Endothelial cell of umbilical vein (primary cell): ENCODE results near the gene DPH2. TPM values are rescaled to one million over a fixed set of nuclear protein-coding genes. Genes with fewer than 3 reads are reported as not detected.

Experiments used
- BruUV-seq: library from RNA; stranded (reverse); fragments of 400-500 nt; replicated peaks from 2 replicates; lab custom pipeline; 2021; lab: Mats Ljungman, UMichigan
- CTCF ChIA-PET: fragments of 300-600, 350-600 bp; sonication (Branson Sonifier 250); formaldehyde crosslinking; loops from one replicate; lab custom pipeline; 2021; ENCODE audit warnings: antibody characterized with exemption, inconsistent platforms; lab: Charles Lee
- POLR2A ChIA-PET: fragments of 300-600, 350-600 bp; sonication (Branson Sonifier 250); formaldehyde crosslinking; loops from one replicate; lab custom pipeline; 2021; ENCODE audit warnings: antibody characterized with exemption, inconsistent platforms; lab: Charles Lee
- DNase-seq: peaks from one replicate; pipeline ENCODE4 v3.0.0-alpha.2; 2011; ENCODE audit warnings: low read depth, low spot score
- FAIRE-seq: peaks from 2 replicates; lab custom pipeline; 2011; peaks lifted over from hg19 to GRCh38; lab: Jason Lieb, UNC
- H2AFZ ChIP-seq: 2 replicates; pipeline ENCODE4 v1.6.0; 2012; ENCODE audit warnings: low read depth, low read length, control low read depth, inconsistent platforms
- H3K27ac ChIP-seq: 2 replicates; pipeline ENCODE4 v1.5.1; 2011; ENCODE audit warnings: low read depth, mild to moderate bottlenecking, control low read depth, low read length, moderate library complexity; ENCODE audit not compliant: insufficient read depth
- H3K27me3 ChIP-seq, 2 experiments: 2 replicates each; pipeline versions ENCODE4 v1.6.0 to v1.6.1; 2011; ENCODE audit warnings: low read length in 2 of 2, mixed read lengths in 1 of 2; ENCODE audit not compliant: control insufficient read depth in 2 of 2, insufficient read depth in 2 of 2
- H3K36me3 ChIP-seq, 2 experiments: 2 replicates in 1 of 2; 3 replicates in 1 of 2; pipeline ENCODE4 v1.5.1; 2011; ENCODE audit warnings: low read length in 2 of 2, mild to moderate bottlenecking in 1 of 2, moderate library complexity in 1 of 2; ENCODE audit not compliant: control insufficient read depth in 2 of 2, insufficient read depth in 2 of 2; ENCODE audit errors: extremely low read depth in 1 of 2
- H3K4me1 ChIP-seq: 3 replicates; pipeline ENCODE4 v1.5.1; 2011; ENCODE audit warnings: mild to moderate bottlenecking, low read length; ENCODE audit not compliant: control insufficient read depth, insufficient read depth; ENCODE audit errors: extremely low read depth
- H3K4me2 ChIP-seq: 2 replicates; pipeline ENCODE4 v1.6.1; 2011; ENCODE audit warnings: low read length, control low read depth, mixed read lengths; ENCODE audit not compliant: insufficient read depth
- H3K4me3 ChIP-seq, 3 experiments: fragments of 200-600 bp in 1 of 3; sonication (generic), shearing (Covaris generic) in 1 of 3; replicated peaks in 1 of 3; 2 replicates each; pipeline ENCODE4 v1.5.1; 2011 to 2016; ENCODE audit warnings: control low read depth in 3 of 3, low read length in 3 of 3, mild to moderate bottlenecking in 2 of 3, inconsistent platforms in 1 of 3, low read depth in 1 of 3, moderate library complexity in 1 of 3; ENCODE audit not compliant: insufficient read depth in 1 of 3
- H3K79me2 ChIP-seq: 2 replicates; pipeline ENCODE4 v1.6.0; 2012; ENCODE audit warnings: low read length, inconsistent platforms; ENCODE audit not compliant: control insufficient read depth, insufficient read depth
- H3K9ac ChIP-seq: replicated peaks from 2 replicates; pipeline ENCODE3; 2011; ENCODE audit warnings: low read length, control low read depth; ENCODE audit not compliant: insufficient read depth; ENCODE audit errors: extremely low read depth
- H3K9me1 ChIP-seq: replicated peaks from 3 replicates; pipeline ENCODE4 v1.6.0; 2011; ENCODE audit warnings: mild to moderate bottlenecking, low read length; ENCODE audit not compliant: control insufficient read depth, insufficient read depth; ENCODE audit errors: extremely low read depth
- H3K9me3 ChIP-seq: replicated peaks from 2 replicates; pipeline ENCODE4 v1.5.1; 2012; ENCODE audit warnings: low read length, inconsistent platforms; ENCODE audit not compliant: control insufficient read depth, insufficient read depth
- H4K20me1 ChIP-seq: replicated peaks from 2 replicates; pipeline ENCODE3; 2011; ENCODE audit warnings: mild to moderate bottlenecking, low read length; ENCODE audit not compliant: control insufficient read depth, insufficient read depth; ENCODE audit errors: extremely low read depth
- EZH2 ChIP-seq: IDR thresholded peaks from 2 replicates; pipeline ENCODE4 v1.6.1; 2012; ENCODE audit warnings: borderline replicate concordance, low read depth, mild to moderate bottlenecking, moderate library complexity, low read length, inconsistent platforms; ENCODE audit not compliant: severe bottlenecking
- FOS ChIP-seq: IDR thresholded peaks from 2 replicates; pipeline ENCODE4 v1.6.1; 2011; ENCODE audit warnings: mild to moderate bottlenecking, low read length, moderate library complexity, borderline replicate concordance; ENCODE audit not compliant: insufficient read depth
- GATA2 ChIP-seq: IDR thresholded peaks from 2 replicates; pipeline ENCODE4 v1.7.0; 2011; ENCODE audit warnings: low read depth, mild to moderate bottlenecking, moderate library complexity, mixed read lengths, low read length; ENCODE audit not compliant: insufficient read length, insufficient read depth
- JUN ChIP-seq: IDR thresholded peaks from 2 replicates; pipeline ENCODE4 v1.6.1; 2011; ENCODE audit warnings: borderline replicate concordance, low read depth; ENCODE audit not compliant: insufficient read length, insufficient read depth
- MYC ChIP-seq: IDR thresholded peaks from one replicate; pipeline ENCODE4 v1.6.1; 2011; ENCODE audit warnings: mild to moderate bottlenecking, low read depth, low read length
- POLR2A ChIP-seq: IDR thresholded peaks from 2 replicates; pipeline ENCODE4 v1.6.1; 2012; ENCODE audit warnings: low read depth, mild to moderate bottlenecking, control low read depth, low read length
- POLR2AphosphoS5 ChIP-seq: IDR thresholded peaks from 2 replicates; pipeline ENCODE4 v1.6.1; 2012; ENCODE audit warnings: low read depth, mild to moderate bottlenecking, control low read depth, low read length, moderate library complexity; ENCODE audit not compliant: insufficient read depth
- dilution Hi-C: fragments of 300-500 bp; cut with MboI; formaldehyde crosslinking; loops from one replicate; pipeline ENCODE4 v1.15.0; 2019; ENCODE audit warnings: low sequenced_read_pairs; ENCODE audit not compliant: extremely low pct_ligation_motif_present
- intact Hi-C: fragments of 100-400 bp; cut with micrococcal nuclease; formaldehyde crosslinking; loops from one replicate; pipeline ENCODE4 v1.10.0; 2022
- polyA plus RNA-seq, 4 experiments: library from polyadenylated mRNA; depleted of rRNA in 3 of 4; stranded (reverse) in 3 of 4; unstranded in 1 of 4; fragments of >200 nt; gene quantifications; 2 replicates each; pipeline versions ENCODE4 v1.2.1 to v1.2.3, GENCODE V29; 2011 to 2012; ENCODE audit warnings: missing spikeins in 1 of 4
- total RNA-seq: library from RNA; stranded (reverse); gene quantifications from 2 replicates; pipeline ENCODE4 v1.2.3, GENCODE V29; 2021
- TF ChIP-seq, protein P1 (sequence below), 2 donors: IDR thresholded peaks; 1 replicate in 1 of 2; 2 replicates in 1 of 2; pipeline ENCODE4 v1.5.1; 2011; ENCODE audit warnings: low read length in 2 of 2, mild to moderate bottlenecking in 2 of 2, moderate library complexity in 2 of 2, control low read depth in 1 of 2, inconsistent platforms in 1 of 2, low read depth in 1 of 2; ENCODE audit not compliant: insufficient read depth in 1 of 2; ENCODE audit errors: extremely low read depth in 1 of 2
- TF ChIP-seq, protein P2 (sequence below): IDR thresholded peaks from 2 replicates; pipeline ENCODE4 v1.6.1; 2011; ENCODE audit not compliant: insufficient read depth, insufficient read length

DPH2 gene
- total and polyA plus RNA-seq, 2 donors (not counting 3 experiments of a cell fraction or from before 2014, with no cell fraction given): 28.1 to 59.1 TPM

DNA sequence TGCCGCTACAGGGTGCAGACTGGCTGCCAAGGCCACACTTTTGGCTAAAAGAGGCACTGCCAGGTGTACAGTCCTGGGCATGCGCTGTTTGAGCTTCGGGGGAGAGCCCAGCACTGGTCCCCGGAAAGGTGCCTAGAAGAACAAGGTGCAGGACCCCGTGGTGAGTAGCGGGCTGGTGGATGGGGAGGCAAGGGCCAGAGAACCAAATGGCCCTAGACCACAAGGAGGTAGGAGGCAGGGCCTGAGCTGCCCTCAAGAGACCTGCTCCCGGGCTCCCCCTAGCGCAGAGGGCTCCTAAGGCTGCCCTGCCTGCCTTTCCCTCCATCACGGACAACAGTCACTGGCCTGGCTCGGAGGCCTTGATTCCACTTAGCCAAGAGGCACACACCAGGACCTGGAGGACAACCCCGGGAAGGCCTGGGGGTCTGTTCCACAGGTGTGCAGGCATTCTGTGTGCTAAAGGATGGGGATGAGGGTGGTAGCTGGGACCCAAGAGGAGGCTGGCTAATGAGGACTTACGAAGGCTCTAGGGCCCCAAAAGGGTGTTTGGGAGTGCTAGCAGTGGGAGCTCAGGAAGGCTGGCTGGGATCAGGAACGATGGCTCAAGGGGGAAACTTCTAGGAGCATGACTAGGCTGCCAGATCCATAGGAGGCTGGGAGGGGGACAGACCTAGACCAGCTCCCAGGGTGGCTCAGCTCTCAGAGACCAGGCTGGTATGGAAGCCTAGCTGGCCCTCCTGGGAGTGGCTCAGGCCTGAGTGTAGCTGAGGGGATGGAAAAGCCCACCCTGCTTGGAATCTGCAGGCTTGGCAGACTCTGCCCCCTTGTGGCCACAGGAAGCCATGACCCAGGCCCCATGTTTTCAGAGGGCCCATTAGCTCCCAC lies 35.5 kb upstream of the DPH2 start:
- FAIRE-seq (peak; percentile 67), DNase-seq (peak; percentile 42)
- Histone ChIP-seq H3K79me2 (no peaks in the 10 kb centered on the region), H3K9me1 (no peaks in the 10 kb centered on the region), H3K9ac (no peak overlapping the region), H3K4me3 (no peak overlapping the region), H4K20me1 (no peaks in the 10 kb centered on the region), H3K36me3 (no peaks in the 10 kb centered on the region), H3K4me1 (peaks cover 5% of the 10 kb centered on the region), H3K27me3 (peaks cover 3 to 9% of the 10 kb centered on the region in 2 experiments), H2AFZ (no peak overlapping the region), H3K27ac (no peak overlapping the region), H3K4me2 (no peak overlapping the region), H3K9me3 (no peaks in the 10 kb centered on the region)
- BruUV-seq: no TSS peak
- intact Hi-C loops: loop anchor here (1.0 to 5.0 kb wide), 5 partner anchors 82 to 405 kb away; partner anchors contain the start of genes KDM4A and ST3GAL3
- no peak for TF ChIP-seq POLR2A
- TF ChIP-seq, protein P1, sequence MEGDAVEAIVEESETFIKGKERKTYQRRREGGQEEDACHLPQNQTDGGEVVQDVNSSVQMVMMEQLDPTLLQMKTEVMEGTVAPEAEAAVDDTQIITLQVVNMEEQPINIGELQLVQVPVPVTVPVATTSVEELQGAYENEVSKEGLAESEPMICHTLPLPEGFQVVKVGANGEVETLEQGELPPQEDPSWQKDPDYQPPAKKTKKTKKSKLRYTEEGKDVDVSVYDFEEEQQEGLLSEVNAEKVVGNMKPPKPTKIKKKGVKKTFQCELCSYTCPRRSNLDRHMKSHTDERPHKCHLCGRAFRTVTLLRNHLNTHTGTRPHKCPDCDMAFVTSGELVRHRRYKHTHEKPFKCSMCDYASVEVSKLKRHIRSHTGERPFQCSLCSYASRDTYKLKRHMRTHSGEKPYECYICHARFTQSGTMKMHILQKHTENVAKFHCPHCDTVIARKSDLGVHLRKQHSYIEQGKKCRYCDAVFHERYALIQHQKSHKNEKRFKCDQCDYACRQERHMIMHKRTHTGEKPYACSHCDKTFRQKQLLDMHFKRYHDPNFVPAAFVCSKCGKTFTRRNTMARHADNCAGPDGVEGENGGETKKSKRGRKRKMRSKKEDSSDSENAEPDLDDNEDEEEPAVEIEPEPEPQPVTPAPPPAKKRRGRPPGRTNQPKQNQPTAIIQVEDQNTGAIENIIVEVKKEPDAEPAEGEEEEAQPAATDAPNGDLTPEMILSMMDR (IDR thresholded peaks at IDR 0.05; ENCODE audit: extremely low read depth in 1 of 2, insufficient read depth in 1 of 2, low read depth in 1 of 2, low read length in 2 of 2): peak; percentile 63 to 91
- dilution Hi-C loops: loop anchor here (25.0 kb wide), 1 partner anchor 172 kb away; no protein-coding TSS in a partner anchor
- CTCF ChIA-PET: interaction anchor here (0.7 to 18.1 kb wide), 75 partner anchors 8 to 1021 kb away, joined by 3 to 965 read pairs (median 5); partner anchors contain the start of genes ATP6V0B, DMAP1, IPO13 and KDM4A
- POLR2A ChIA-PET: interaction anchor here (0.8 kb wide), 1 partner anchor 13 kb away, joined by 4 read pairs; the partner anchor contains the start of gene IPO13

DNA sequence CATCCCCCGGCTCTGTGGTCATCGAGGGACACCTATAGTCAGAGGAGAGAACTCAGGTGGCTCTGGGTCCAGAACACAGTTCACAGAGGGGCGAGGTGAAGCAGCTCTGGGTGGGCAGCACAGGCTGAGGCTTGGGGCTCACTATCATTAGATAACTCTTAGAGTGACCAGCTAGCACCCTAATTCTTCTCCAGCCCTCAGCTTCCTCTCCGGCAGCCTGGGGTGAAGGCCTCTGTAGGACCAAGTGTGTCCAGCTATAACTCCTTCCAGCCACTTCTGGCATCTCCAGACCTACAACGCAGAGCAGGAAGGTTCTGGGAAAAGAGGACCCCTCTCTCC lies 34.9 kb upstream of the DPH2 start:
- Histone ChIP-seq H2AFZ (no peak overlapping the region), H3K4me2 (no peak overlapping the region), H3K9ac (no peak overlapping the region), H3K79me2 (no peaks in the 10 kb centered on the region), H3K36me3 (no peaks in the 10 kb centered on the region), H3K9me3 (no peaks in the 10 kb centered on the region), H4K20me1 (no peaks in the 10 kb centered on the region), H3K9me1 (no peaks in the 10 kb centered on the region), H3K4me3 (no peak overlapping the region), H3K27me3 (peaks cover 3 to 9% of the 10 kb centered on the region in 2 experiments), H3K4me1 (peaks cover 5% of the 10 kb centered on the region), H3K27ac (no peak overlapping the region)
- dilution Hi-C loops (loop anchor here (25.0 kb wide), 1 partner anchor 173 kb away; no protein-coding TSS in a partner anchor), intact Hi-C loops (loop anchor here (1.0 to 5.0 kb wide), 5 partner anchors 83 to 406 kb away; partner anchors contain the start of genes KDM4A and ST3GAL3)
- POLR2A ChIA-PET: interaction anchor here (0.8 kb wide), 1 partner anchor 12 kb away, joined by 4 read pairs; the partner anchor contains the start of gene IPO13
- no TSS peak for BruUV-seq
- DNase-seq (no peak), FAIRE-seq (no peak)
- no peak for TF ChIP-seq EZH2
- TF ChIP-seq POLR2A: no peak
- no peak for TF ChIP-seq FOS
- TF ChIP-seq GATA2: no peak
- TF ChIP-seq, protein P2, sequence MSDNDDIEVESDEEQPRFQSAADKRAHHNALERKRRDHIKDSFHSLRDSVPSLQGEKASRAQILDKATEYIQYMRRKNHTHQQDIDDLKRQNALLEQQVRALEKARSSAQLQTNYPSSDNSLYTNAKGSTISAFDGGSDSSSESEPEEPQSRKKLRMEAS: no peak
- TF ChIP-seq POLR2AphosphoS5: no peak
- TF ChIP-seq MYC: no peak
- no peak for TF ChIP-seq JUN
- CTCF ChIA-PET: interaction anchor here (0.7 to 18.1 kb wide), 71 partner anchors 9 to 1022 kb away, joined by 3 to 965 read pairs (median 5); partner anchors contain the start of genes ATP6V0B, DMAP1, IPO13 and KDM4A
